HL-60 (cell line): ENCODE data around the gene PTPRQ.

Experiments used
- DNase-seq, 2 experiments: peaks; one replicate each; pipeline ENCODE4 v3.0.0-alpha.2; 2010 to 2020; ENCODE audit warnings: low read depth in 1 of 2, low spot score in 1 of 2
- H3K27ac ChIP-seq: fragments of 250-450 bp; sonication (Bioruptor Pico); replicated peaks from 2 replicates; pipeline ENCODE4 v1.5.1; 2020; ENCODE audit warnings: mild to moderate bottlenecking, moderate library complexity
- H3K27me3 ChIP-seq: fragments of 250-450 bp; sonication (Bioruptor Pico); 2 replicates; pipeline ENCODE4 v1.5.1; 2021; ENCODE audit warnings: mild to moderate bottlenecking, moderate library complexity; ENCODE audit not compliant: insufficient read depth, poor library complexity, severe bottlenecking
- H3K4me3 ChIP-seq: replicated peaks from 2 replicates; pipeline ENCODE4 v1.5.1; 2011; ENCODE audit warnings: mild to moderate bottlenecking, control low read depth, low read length; ENCODE audit not compliant: insufficient read depth
- CTCF ChIP-seq: IDR thresholded peaks from one replicate; pipeline ENCODE4 v1.5.1; 2011; ENCODE audit warnings: low read length, control low read depth, inconsistent platforms; ENCODE audit not compliant: insufficient read depth
- GABPA ChIP-seq: IDR thresholded peaks from 2 replicates; pipeline ENCODE4 v1.6.1; 2012; ENCODE audit warnings: low read depth
- POLR2AphosphoS5 ChIP-seq: IDR thresholded peaks from 2 replicates; pipeline ENCODE4 v1.6.1; 2012; ENCODE audit warnings: low read depth
- REST ChIP-seq: IDR thresholded peaks from 2 replicates; pipeline ENCODE4 v1.6.1; 2012; ENCODE audit warnings: low read depth; ENCODE audit not compliant: insufficient replicate concordance
- SPI1 ChIP-seq: IDR thresholded peaks from 2 replicates; pipeline ENCODE4 v1.6.1; 2012; ENCODE audit warnings: low read depth, mild to moderate bottlenecking, borderline replicate concordance

The PTPRQ gene

GRCh38 chr12:80707830-80708258, 263.8 kb downstream of the PTPRQ start:
- DNase-seq: no peak
- Histone ChIP-seq H3K4me3 (no peak overlapping the region), H3K27me3 (peaks cover 45% of the 10 kb centered on the region), H3K27ac (no peak overlapping the region)
- TF ChIP-seq CTCF: no peak
- no peak for TF ChIP-seq GABPA
- TF ChIP-seq SPI1: no peak
- no peak for TF ChIP-seq POLR2AphosphoS5
- no peak for TF ChIP-seq REST

GRCh38 chr12:80708259-80708974, 264.4 kb downstream of the PTPRQ start:
- Histone ChIP-seq H3K27me3 (peaks cover 51% of the 10 kb centered on the region), H3K27ac (no peak overlapping the region), H3K4me3 (peak overlapping the region; percentile 11)
- no peak for DNase-seq
- no peak for TF ChIP-seq CTCF
- TF ChIP-seq POLR2AphosphoS5: no peak
- TF ChIP-seq REST: no peak
- TF ChIP-seq SPI1: no peak
- no peak for TF ChIP-seq GABPA

- DNase-seq: peak in 1 of 2 experiments; percentile 8
- Histone ChIP-seq H3K27me3 (peaks cover 55% of the 10 kb centered on the region), H3K4me3 (peak overlapping the region; percentile 11), H3K27ac (no peak overlapping the region)
- TF ChIP-seq POLR2AphosphoS5: no peak
- no peak for TF ChIP-seq GABPA
- TF ChIP-seq REST: no peak
- TF ChIP-seq CTCF: no peak
- no peak for TF ChIP-seq SPI1
Observed at GRCh38 chr12:80708975-80709328, 264.9 kb downstream of the PTPRQ start.
